HepG2 (cell line): ENCODE results near the gene TRIM69. TPM values are rescaled to one million over a fixed set of nuclear protein-coding genes. Genes with fewer than 3 reads are reported as not detected.

ENCODE experiments used
- ATAC-seq: fragments of 200-7000 bp; cut with Tn5 transposase; 3 replicates; pipeline ENCODE4 v1.9.1; 2020; ENCODE audit warnings: mild to moderate bottlenecking, moderate library complexity
- BruUV-seq: library from RNA; stranded (reverse); fragments of 400-500 nt; replicated peaks from 2 replicates; lab custom pipeline; 2021; lab: Mats Ljungman, UMichigan
- CTCF ChIA-PET: fragments of 300-600 bp; formaldehyde crosslinking; extraction: SDS; loops from one replicate; lab custom pipeline; 2021; ENCODE audit warnings: low total read pairs, inconsistent platforms, low intra/inter-chr PET ratio; lab: Yijun Ruan, JAX
- POLR2A ChIA-PET: fragments of 350-600 bp; sonication (Branson Sonifier 250); formaldehyde crosslinking; loops from one replicate; lab custom pipeline; 2020; ENCODE audit warnings: antibody characterized with exemption, inconsistent platforms; lab: Yijun Ruan, JAX
- DNase-seq: peaks from one replicate; pipeline ENCODE4 v3.0.0-alpha.2; 2015; ENCODE audit warnings: low spot score
- FAIRE-seq: peaks from 3 replicates; lab custom pipeline; 2011; peaks lifted over from hg19 to GRCh38; lab: Jason Lieb, UNC
- H2AFZ ChIP-seq: one replicate; pipeline ENCODE4 v1.6.1; 2011; ENCODE audit warnings: low read length, inconsistent platforms
- H3K27ac ChIP-seq: fragments of 300-600 bp; 3 replicates; pipeline ENCODE4 v1.8.0; 2011; ENCODE audit warnings: mixed run types, mild to moderate bottlenecking, mixed read lengths, low read length, inconsistent platforms; ENCODE audit not compliant: insufficient read depth; ENCODE audit errors: extremely low read length
- H3K27me3 ChIP-seq, 2 experiments: fragments of 200-600 bp in 1 of 2; 2 replicates in 1 of 2; 3 replicates in 1 of 2; pipeline versions ENCODE4 v1.6.0 to v1.8.0; 2011; ENCODE audit warnings: low read length in 2 of 2, mild to moderate bottlenecking in 2 of 2, moderate library complexity in 2 of 2, inconsistent platforms in 1 of 2; ENCODE audit not compliant: insufficient read depth in 2 of 2, control insufficient read depth in 1 of 2
- H3K36me3 ChIP-seq, 2 experiments: fragments of 200-600 bp in 1 of 2; replicated peaks in 1 of 2; 2 replicates in 1 of 2; 3 replicates in 1 of 2; pipeline versions ENCODE4 v1.5.1 to v1.8.0; 2011; ENCODE audit warnings: low read length in 2 of 2, inconsistent platforms in 1 of 2; ENCODE audit not compliant: insufficient read depth in 2 of 2, control insufficient read depth in 1 of 2
- H3K4me1 ChIP-seq: 2 replicates; pipeline ENCODE4 v1.5.1; 2012; ENCODE audit warnings: low read length, inconsistent platforms; ENCODE audit not compliant: insufficient read depth
- H3K4me2 ChIP-seq: 2 replicates; pipeline ENCODE4 v1.6.0; 2011; ENCODE audit warnings: low read depth, low read length, inconsistent platforms
- H3K4me3 ChIP-seq, 3 experiments: fragments of 200-600 bp in 1 of 3; sonication (generic), shearing (Covaris generic) in 1 of 3; replicated peaks in 1 of 3; 2 replicates each; pipeline ENCODE4 v1.5.1; 2011 to 2016; ENCODE audit warnings: low read length in 3 of 3, inconsistent platforms in 2 of 3, low read depth in 2 of 3, mild to moderate bottlenecking in 2 of 3, control low read depth in 1 of 3, mixed read lengths in 1 of 3; ENCODE audit not compliant: insufficient read depth in 1 of 3
- H3K79me2 ChIP-seq: one replicate; pipeline ENCODE4 v1.6.1; 2011; ENCODE audit warnings: low read length, inconsistent platforms; ENCODE audit not compliant: insufficient read depth
- H3K9ac ChIP-seq: 2 replicates; pipeline ENCODE4 v1.6.0; 2011; ENCODE audit warnings: mild to moderate bottlenecking, low read depth, low read length, inconsistent platforms; ENCODE audit not compliant: insufficient read depth
- H3K9me3 ChIP-seq: 2 replicates; pipeline ENCODE4 v1.5.1; 2012; ENCODE audit warnings: mild to moderate bottlenecking, low read length
- H4K20me1 ChIP-seq: 2 replicates; pipeline ENCODE4 v1.6.0; 2011; ENCODE audit warnings: inconsistent platforms, mild to moderate bottlenecking, low read length, moderate library complexity; ENCODE audit not compliant: insufficient read depth
- BRF2 ChIP-seq: sonication (generic); formaldehyde crosslinking; IDR thresholded peaks from 2 replicates; pipeline ENCODE4 v1.8.1; 2022; ENCODE audit warnings: mild to moderate bottlenecking, missing genetic modification reagents
- FOXA1 ChIP-seq, 2 experiments: fragments of 450-650 bp in 1 of 2; sonication (generic) in 1 of 2; formaldehyde crosslinking in 1 of 2; IDR thresholded peaks; 2 replicates each; pipeline versions ENCODE4 v1.4.0 to v1.6.1; 2016 to 2020; ENCODE audit warnings: missing genetic modification reagents in 1 of 2
- GZF1 ChIP-seq: sonication (generic); formaldehyde crosslinking; IDR thresholded peaks from 2 replicates; pipeline ENCODE4 v1.5.1; 2020; ENCODE audit warnings: mild to moderate bottlenecking, missing genetic modification reagents
- HNF1A ChIP-seq, 2 experiments: sonication (generic) in 1 of 2; formaldehyde crosslinking in 1 of 2; IDR thresholded peaks; 2 replicates each; pipeline versions ENCODE4 v1.4.0 to v1.6.1; 2016 to 2020; ENCODE audit warnings: borderline replicate concordance in 1 of 2, low read depth in 1 of 2, mild to moderate bottlenecking in 1 of 2, missing genetic modification reagents in 1 of 2
- MED1 ChIP-seq: sonication (generic); formaldehyde crosslinking; IDR thresholded peaks from 2 replicates; pipeline ENCODE4 v1.4.0; 2020; ENCODE audit warnings: missing genetic modification reagents
- PHB2 ChIP-seq: fragments of 450-650 bp; IDR thresholded peaks from 2 replicates; pipeline ENCODE4 v1.6.1; 2018; ENCODE audit not compliant: partially characterized antibody
- SNAI1 ChIP-seq: sonication (generic); formaldehyde crosslinking; IDR thresholded peaks from 2 replicates; pipeline ENCODE4 v1.5.0; 2020; ENCODE audit warnings: mild to moderate bottlenecking, missing genetic modification reagents, borderline replicate concordance
- TAF1 ChIP-seq: sonication (generic); formaldehyde crosslinking; IDR thresholded peaks from 2 replicates; pipeline ENCODE4 v1.4.0; 2020; ENCODE audit warnings: missing genetic modification reagents
- ZBTB37 ChIP-seq: sonication (generic); formaldehyde crosslinking; IDR thresholded peaks from 2 replicates; pipeline ENCODE4 v1.4.0; 2020; ENCODE audit warnings: mild to moderate bottlenecking, missing genetic modification reagents
- ZNF850 ChIP-seq: sonication (generic); formaldehyde crosslinking; conservative IDR thresholded peaks from 2 replicates; pipeline ENCODE4 v1.9.0; 2021; ENCODE audit warnings: mild to moderate bottlenecking, missing genetic modification reagents
- ZSCAN12 ChIP-seq: sonication (generic); formaldehyde crosslinking; IDR thresholded peaks from 2 replicates; pipeline ENCODE4 v1.9.0; 2021; ENCODE audit warnings: mild to moderate bottlenecking, missing genetic modification reagents
- WGBS: methylation state at CpG from one replicate; pipeline ENCODE4 v1.1.6; 2017; ENCODE audit warnings: low lambda C conversion rate; 5-methylcytosine and 5-hydroxymethylcytosine counted together
- in situ Hi-C: cut with HindIII; loops from 2 replicates; pipeline ENCODE4 v1.10.0; 2017; ENCODE audit warnings: low pct_unique_long_range_greater_than_20kb; ENCODE audit not compliant: extremely low pct_ligation_motif_present
- intact Hi-C: fragments of 100-400 bp; cut with micrococcal nuclease; formaldehyde crosslinking; loops from one replicate; pipeline ENCODE4 v1.10.0; 2022; ENCODE audit not compliant: unreplicated experiment
- polyA plus RNA-seq, 8 experiments: library from polyadenylated mRNA; depleted of rRNA in 3 of 8; stranded (reverse) in 7 of 8; unstranded in 1 of 8; fragments of >200 nt; fragmentation: Illumina TruSeq in 4 of 8; extraction: Trizol in 4 of 8; gene quantifications; 2 replicates each; pipeline versions ENCODE4 v1.2.1 to v1.2.3, GENCODE V29; 2011 to 2016; ENCODE audit warnings: low read depth in 4 of 8, missing spikeins in 1 of 8, mixed read lengths in 1 of 8; ENCODE audit not compliant: insufficient read depth in 1 of 8
- total RNA-seq, 5 experiments: library from RNA; depleted of rRNA; stranded (reverse); fragments of >200 nt; fragmentation: Illumina TruSeq; extraction: Trizol; gene quantifications; 2 replicates each; pipeline ENCODE4 v1.2.3, GENCODE V29; 2016; ENCODE audit warnings: low read depth in 1 of 5

TRIM69 gene
- total and polyA plus RNA-seq, 2 of the 13 experiments (the other 11 are each of a cell fraction or from before 2014, with no cell fraction given): 2.6 to 3.2 TPM

GRCh38 chr15:44753345-44753744, 17.0 kb downstream of the TRIM69 start:
- H3K4me2 ChIP-seq: no peak overlapping the region
- no peak for DNase-seq
- ChIA-PET CTCF (no interaction called here), POLR2A (no interaction called here)
- ATAC-seq: no peak
- intact Hi-C loops (no loop called here), in situ Hi-C loops (no loop called here)
- H3K79me2 ChIP-seq: no peaks in the 10 kb centered on the region
- no peaks in the 10 kb centered on the region for H3K4me1 ChIP-seq
- H3K27ac ChIP-seq: no peak overlapping the region
- H4K20me1 ChIP-seq: no peaks in the 10 kb centered on the region
- no TSS peak for BruUV-seq
- peaks cover 4% of the 10 kb centered on the region for H3K9me3 ChIP-seq
- no peaks in the 10 kb centered on the region for H3K36me3 ChIP-seq
- no peak overlapping the region for H3K9ac ChIP-seq
- no peak overlapping the region for H3K4me3 ChIP-seq
- no peak overlapping the region for H2AFZ ChIP-seq
- no peak for FAIRE-seq
- no peaks in the 10 kb centered on the region for H3K27me3 ChIP-seq
- no peak for TF ChIP-seq PHB2
- no peak for TF ChIP-seq BRF2
- TF ChIP-seq SNAI1: no peak
- TF ChIP-seq ZBTB37 (CRISPR knock-in tag): no peak
- TF ChIP-seq HNF1A (IDR thresholded peaks at IDR 0.05; ENCODE audit: low read depth): no peak
- TF ChIP-seq HNF1A (CRISPR knock-in tag; IDR thresholded peaks at IDR 0.05; ENCODE audit: borderline replicate concordance): no peak
- no peak for TF ChIP-seq GZF1 (CRISPR knock-in tag)
- TF ChIP-seq ZSCAN12 (CRISPR knock-in tag): no peak
- no peak for TF ChIP-seq MED1 (CRISPR knock-in tag)
- no peak for TF ChIP-seq FOXA1 (IDR thresholded peaks at IDR 0.05)
- TF ChIP-seq FOXA1 (CRISPR knock-in tag; IDR thresholded peaks at IDR 0.05): no peak
- no peak for TF ChIP-seq TAF1 (CRISPR knock-in tag)
- TF ChIP-seq ZNF850 (CRISPR knock-in tag): no peak
- 97% methylated on average over 1 of the region's 1 CpG for WGBS
